HCT116 (cell line): ENCODE measurements around the gene SPHK1. TPM values are rescaled to one million over a fixed set of nuclear protein-coding genes. Genes with fewer than 3 reads are reported as not detected.

Experiments used
- ATAC-seq: fragments of 200-7000 bp; cut with Tn5 transposase; 2 replicates; pipeline ENCODE4 v1.9.1; 2020; ENCODE audit warnings: mild to moderate bottlenecking, moderate library complexity
- BruUV-seq: library from RNA; stranded (reverse); fragments of 400-500 nt; replicated peaks from 2 replicates; lab custom pipeline; 2021; lab: Mats Ljungman, UMichigan
- CTCF ChIA-PET: fragments of 300-600 bp; sonication (Branson Sonifier 250); formaldehyde crosslinking; loops from one replicate; lab custom pipeline; 2021; ENCODE audit warnings: antibody characterized with exemption; lab: Charles Lee
- POLR2A ChIA-PET: fragments of 300-600, 350-600 bp; sonication (Branson Sonifier 250); formaldehyde crosslinking; loops from one replicate; lab custom pipeline; 2021; ENCODE audit warnings: antibody characterized with exemption; lab: Charles Lee
- RAD21 ChIA-PET, 2 experiments: fragments of 300-600 bp; sonication (Branson Sonifier 250); formaldehyde crosslinking; loops; one replicate each; lab custom pipeline; 2023; ENCODE audit warnings: low total read pairs in 2 of 2; ENCODE audit not compliant: uncharacterized antibody in 2 of 2, unreplicated experiment in 2 of 2, low non-redundant PET in 1 of 2; lab: Charles Lee
- DNase-seq: peaks from one replicate; pipeline ENCODE4 v3.0.0-alpha.2; 2010; ENCODE audit warnings: low read depth, low spot score
- H2AFZ ChIP-seq: fragments of 200-600 bp; shearing (Covaris generic), sonication (generic); 2 replicates; pipeline ENCODE4 v1.6.1; 2017; ENCODE audit warnings: low read depth, mixed run types, mixed read lengths, antibody characterized with exemption, low read length; ENCODE audit not compliant: poor library complexity, severe bottlenecking
- H3K27ac ChIP-seq: 2 replicates; pipeline ENCODE4 v1.5.1; 2012; ENCODE audit warnings: low read depth, low read length
- H3K27me3 ChIP-seq: fragments of 200-600 bp; sonication (generic); 2 replicates; pipeline ENCODE4 v1.6.1; 2016; ENCODE audit warnings: mixed run types, low read length, mixed read lengths; ENCODE audit not compliant: insufficient read depth
- H3K36me3 ChIP-seq, 2 experiments: fragments of 200-500 bp in 1 of 2; fragments of 200-600 bp in 1 of 2; sonication (Bioruptor generic) in 1 of 2; sonication (generic) in 1 of 2; 2 replicates each; pipeline versions ENCODE4 v1.5.1 to v1.6.1; 2014 to 2016; ENCODE audit warnings: low read length in 2 of 2, inconsistent platforms in 1 of 2, mixed read lengths in 1 of 2, mixed run types in 1 of 2; ENCODE audit not compliant: insufficient read depth in 2 of 2, control insufficient read depth in 1 of 2
- H3K4me1 ChIP-seq, 2 experiments: fragments of 200-600 bp in 1 of 2; sonication (generic) in 1 of 2; 2 replicates each; pipeline versions ENCODE4 v1.5.1 to v1.6.1; 2012 to 2017; ENCODE audit warnings: low read length in 2 of 2, inconsistent platforms in 1 of 2, mild to moderate bottlenecking in 1 of 2, mixed read lengths in 1 of 2, mixed run types in 1 of 2, moderate library complexity in 1 of 2; ENCODE audit not compliant: insufficient read depth in 2 of 2, control insufficient read depth in 1 of 2
- H3K4me2 ChIP-seq: fragments of 200-600 bp; sonication (generic); 2 replicates; pipeline ENCODE4 v1.6.1; 2017; ENCODE audit warnings: mixed run types, low read length, mixed read lengths
- H3K4me3 ChIP-seq, 2 experiments: fragments of 200-600 bp in 1 of 2; sonication (generic) in 1 of 2; replicated peaks in 1 of 2; 2 replicates each; pipeline ENCODE4 v1.5.1; 2011 to 2016; ENCODE audit warnings: low read length in 2 of 2, control low read depth in 1 of 2, low read depth in 1 of 2, mild to moderate bottlenecking in 1 of 2, mixed read lengths in 1 of 2, mixed run types in 1 of 2
- H3K79me2 ChIP-seq: fragments of 200-600 bp; sonication (generic); 2 replicates; pipeline ENCODE4 v1.6.1; 2017; ENCODE audit warnings: mild to moderate bottlenecking, mixed run types, low read length, moderate library complexity, mixed read lengths; ENCODE audit not compliant: insufficient read depth
- H3K9ac ChIP-seq: fragments of 200-600 bp; sonication (generic); 2 replicates; pipeline ENCODE4 v1.6.1; 2016; ENCODE audit warnings: low read length, mixed read lengths
- H3K9me2 ChIP-seq: fragments of 200-600 bp; sonication (generic), shearing (Covaris generic); 2 replicates; pipeline ENCODE4 v1.6.1; 2017; ENCODE audit warnings: mixed run types, mild to moderate bottlenecking, moderate library complexity; ENCODE audit not compliant: insufficient read depth
- H3K9me3 ChIP-seq, 2 experiments: fragments of 200-500 bp in 1 of 2; fragments of 200-600 bp in 1 of 2; sonication (Bioruptor generic) in 1 of 2; sonication (generic) in 1 of 2; 2 replicates each; pipeline ENCODE4 v1.6.1; 2014 to 2017; ENCODE audit warnings: low read length in 2 of 2, mixed read lengths in 2 of 2, inconsistent platforms in 1 of 2, low read depth in 1 of 2, mild to moderate bottlenecking in 1 of 2, mixed run types in 1 of 2, moderate library complexity in 1 of 2; ENCODE audit not compliant: control insufficient read depth in 1 of 2, insufficient read depth in 1 of 2
- H4K20me1 ChIP-seq: fragments of 200-600 bp; sonication (generic), shearing (Covaris generic); 2 replicates; pipeline ENCODE4 v1.6.1; 2017; ENCODE audit warnings: mixed run types, mild to moderate bottlenecking, moderate library complexity; ENCODE audit not compliant: insufficient read depth
- CBX3 ChIP-seq: IDR thresholded peaks from 2 replicates; pipeline ENCODE4 v1.6.1; 2012; ENCODE audit warnings: low read depth
- CEBPB ChIP-seq: IDR thresholded peaks from 2 replicates; pipeline ENCODE4 v1.6.1; 2012; ENCODE audit warnings: low read depth
- ELF1 ChIP-seq: IDR thresholded peaks from 2 replicates; pipeline ENCODE4 v1.6.1; 2012; ENCODE audit warnings: low read depth, borderline replicate concordance
- EZH2 ChIP-seq: fragments of 200-600 bp; sonication (generic); IDR thresholded peaks from 2 replicates; pipeline ENCODE4 v1.6.1; 2017; ENCODE audit warnings: antibody characterized with exemption, mixed run types
- EZH2phosphoT487 ChIP-seq: fragments of 200-600 bp; IDR thresholded peaks from 2 replicates; pipeline ENCODE4 v1.6.1; 2018; ENCODE audit warnings: antibody characterized with exemption, borderline replicate concordance
- FOSL1 ChIP-seq: IDR thresholded peaks from 2 replicates; pipeline ENCODE4 v1.6.1; 2012; ENCODE audit warnings: low read depth
- JUND ChIP-seq: IDR thresholded peaks from 2 replicates; pipeline ENCODE4 v1.6.1; 2012
- POLR2A ChIP-seq: IDR thresholded peaks from 2 replicates; pipeline ENCODE4 v1.7.0; 2011; ENCODE audit warnings: borderline replicate concordance; ENCODE audit not compliant: insufficient read depth, insufficient read length; ENCODE audit errors: extremely low read depth
- POLR2AphosphoS5 ChIP-seq: IDR thresholded peaks from 2 replicates; pipeline ENCODE4 v1.6.1; 2011; ENCODE audit warnings: mild to moderate bottlenecking, low read depth, low read length, moderate library complexity
- SIN3A ChIP-seq: IDR thresholded peaks from 2 replicates; pipeline ENCODE4 v1.6.1; 2012; ENCODE audit warnings: low read depth
- SP1 ChIP-seq: IDR thresholded peaks from 2 replicates; pipeline ENCODE4 v1.6.1; 2012; ENCODE audit warnings: low read depth
- SRF ChIP-seq: IDR thresholded peaks from 2 replicates; pipeline ENCODE4 v1.6.1; 2012; ENCODE audit warnings: low read depth
- TCF7L2 ChIP-seq: IDR thresholded peaks from 2 replicates; pipeline ENCODE4 v1.7.0; 2011; ENCODE audit warnings: borderline replicate concordance, inconsistent platforms; ENCODE audit not compliant: insufficient read depth, insufficient read length; ENCODE audit errors: extremely low read depth
- YY1 ChIP-seq: IDR thresholded peaks from 2 replicates; pipeline ENCODE4 v1.6.1; 2011; ENCODE audit warnings: low read length, low read depth, moderate library complexity, mild to moderate bottlenecking; ENCODE audit not compliant: insufficient replicate concordance; ENCODE audit errors: extremely low read depth
- ZBTB33 ChIP-seq: IDR thresholded peaks from 2 replicates; pipeline ENCODE4 v1.6.1; 2011; ENCODE audit warnings: mild to moderate bottlenecking, low read length, moderate library complexity; ENCODE audit not compliant: insufficient replicate concordance; ENCODE audit errors: extremely low read depth
- ZFX ChIP-seq: fragments of 450-650 bp; IDR thresholded peaks from 2 replicates; pipeline ENCODE4 v1.6.1; 2017
- ZNF274 ChIP-seq: fragments of 200-500 bp; sonication (Bioruptor generic); IDR thresholded peaks from 2 replicates; pipeline ENCODE4 v1.6.1; 2014; ENCODE audit warnings: mild to moderate bottlenecking, low read depth, low read length, inconsistent platforms
- intact Hi-C: fragments of 100-400 bp; cut with micrococcal nuclease; formaldehyde crosslinking; loops from 2 replicates; pipeline ENCODE4 v1.10.0; 2022
- total RNA-seq: library from RNA; stranded (reverse); gene quantifications from one replicate; pipeline ENCODE4 v1.2.1, GENCODE V29; 2021; ENCODE audit not compliant: unreplicated experiment
- TF ChIP-seq, protein P1 (sequence below), 3 experiments: fragments of 200-600 bp in 1 of 3; sonication (generic) in 1 of 3; IDR thresholded peaks in 2 of 3; conservative IDR thresholded peaks in 1 of 3; 2 replicates each; pipeline ENCODE4 v1.5.1; 2012 to 2017; ENCODE audit warnings: low read depth in 2 of 3, low read length in 2 of 3, antibody characterized with exemption in 1 of 3, borderline replicate concordance in 1 of 3, control low read depth in 1 of 3, mild to moderate bottlenecking in 1 of 3, mixed read lengths in 1 of 3, mixed run types in 1 of 3, moderate library complexity in 1 of 3; ENCODE audit not compliant: insufficient read depth in 1 of 3
- TF ChIP-seq, protein P2 (sequence below): IDR thresholded peaks from 2 replicates; pipeline ENCODE4 v1.6.1; 2012

SPHK1 gene
- total RNA-seq, 1 experiment from 2014 or later, result 4.6 TPM

GRCh38 chr17:76415786-76416185 is 31.4 kb downstream of the SPHK1 start:
- no peak for TF ChIP-seq TCF7L2
- TF ChIP-seq ZBTB33, result no peak
- no peak for TF ChIP-seq JUND
- TF ChIP-seq, protein P1, sequence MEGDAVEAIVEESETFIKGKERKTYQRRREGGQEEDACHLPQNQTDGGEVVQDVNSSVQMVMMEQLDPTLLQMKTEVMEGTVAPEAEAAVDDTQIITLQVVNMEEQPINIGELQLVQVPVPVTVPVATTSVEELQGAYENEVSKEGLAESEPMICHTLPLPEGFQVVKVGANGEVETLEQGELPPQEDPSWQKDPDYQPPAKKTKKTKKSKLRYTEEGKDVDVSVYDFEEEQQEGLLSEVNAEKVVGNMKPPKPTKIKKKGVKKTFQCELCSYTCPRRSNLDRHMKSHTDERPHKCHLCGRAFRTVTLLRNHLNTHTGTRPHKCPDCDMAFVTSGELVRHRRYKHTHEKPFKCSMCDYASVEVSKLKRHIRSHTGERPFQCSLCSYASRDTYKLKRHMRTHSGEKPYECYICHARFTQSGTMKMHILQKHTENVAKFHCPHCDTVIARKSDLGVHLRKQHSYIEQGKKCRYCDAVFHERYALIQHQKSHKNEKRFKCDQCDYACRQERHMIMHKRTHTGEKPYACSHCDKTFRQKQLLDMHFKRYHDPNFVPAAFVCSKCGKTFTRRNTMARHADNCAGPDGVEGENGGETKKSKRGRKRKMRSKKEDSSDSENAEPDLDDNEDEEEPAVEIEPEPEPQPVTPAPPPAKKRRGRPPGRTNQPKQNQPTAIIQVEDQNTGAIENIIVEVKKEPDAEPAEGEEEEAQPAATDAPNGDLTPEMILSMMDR (IDR thresholded peaks at IDR 0.05 in 2 of 3, conservative IDR thresholded peaks at IDR 0.05 in 1 of 3; ENCODE audit: borderline replicate concordance in 1 of 3, insufficient read depth in 1 of 3, low read depth in 2 of 3, low read length in 2 of 3), result no peak
- TF ChIP-seq SP1, result no peak
- no peak for TF ChIP-seq YY1
- TF ChIP-seq SRF, result no peak
- no peak for TF ChIP-seq CBX3
- no peak for TF ChIP-seq ELF1
- no peak for TF ChIP-seq POLR2AphosphoS5
- TF ChIP-seq ZNF274, result no peak
- no peak for TF ChIP-seq CEBPB
- no peak for TF ChIP-seq POLR2A
- no peak for TF ChIP-seq EZH2
- TF ChIP-seq, protein P2, sequence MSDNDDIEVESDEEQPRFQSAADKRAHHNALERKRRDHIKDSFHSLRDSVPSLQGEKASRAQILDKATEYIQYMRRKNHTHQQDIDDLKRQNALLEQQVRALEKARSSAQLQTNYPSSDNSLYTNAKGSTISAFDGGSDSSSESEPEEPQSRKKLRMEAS, result no peak
- no peak for TF ChIP-seq EZH2phosphoT487
- TF ChIP-seq ZFX, result no peak
- no peak for TF ChIP-seq SIN3A
- no peak for TF ChIP-seq FOSL1
- intact Hi-C loops, result no loop called here
- DNase-seq (no peak), ATAC-seq (no peak)
- CTCF ChIA-PET, result interaction anchor here (0.6 kb wide), 1 partner anchor 53 kb away, joined by 3 read pairs; no protein-coding TSS in a partner anchor
- Histone ChIP-seq H3K4me1 (no peaks in the 10 kb centered on the region), H3K27ac (no peak overlapping the region), H3K79me2 (peaks cover 91% of the 10 kb centered on the region), H3K9ac (no peak overlapping the region), H3K4me3 (no peak overlapping the region), H4K20me1 (peaks cover 8% of the 10 kb centered on the region; the same call in 1 of the 2 replicates), H3K36me3 (peaks cover 0 to 4% of the 10 kb centered on the region in 2 experiments; a peak in 1 of 4 replicates), H3K27me3 (no peaks in the 10 kb centered on the region), H3K9me3 (no peaks in the 10 kb centered on the region), H3K9me2 (no peaks in the 10 kb centered on the region), H3K4me2 (no peak overlapping the region), H2AFZ (no peak overlapping the region)
- BruUV-seq, result no TSS peak
- RAD21 ChIA-PET, result no interaction called here
- POLR2A ChIA-PET, result no interaction called here
